Hepatocyte (in vitro differentiated cells): ENCODE measurements around the gene PLEKHA4. TPM values are rescaled to one million over a fixed set of nuclear protein-coding genes. Genes with fewer than 3 reads are reported as not detected.
A peak's percentile ranks its signal among the peaks of the same experiment; 100 is the strongest.

Experiments
- DNase-seq: peaks from one replicate; pipeline ENCODE4 v3.0.0-alpha.2; 2016; ENCODE audit warnings: low spot score
- H2AFZ ChIP-seq: fragments of 200-600 bp; sonication (generic); 2 replicates; pipeline ENCODE4 v1.6.0; 2016; ENCODE audit warnings: antibody characterized with exemption, mild to moderate bottlenecking
- H3K27ac ChIP-seq: fragments of 200-600 bp; sonication (generic); 2 replicates; pipeline ENCODE4 v1.5.1; 2016; ENCODE audit warnings: mild to moderate bottlenecking
- H3K27me3 ChIP-seq: fragments of 200-600 bp; sonication (generic); 2 replicates; pipeline ENCODE4 v1.6.1; 2016
- H3K36me3 ChIP-seq: fragments of 200-600 bp; sonication (generic); replicated peaks from 2 replicates; pipeline ENCODE4 v1.5.1; 2016; ENCODE audit warnings: low read depth; ENCODE audit not compliant: insufficient read depth
- H3K4me1 ChIP-seq: fragments of 200-600 bp; sonication (generic); 2 replicates; pipeline ENCODE4 v1.5.1; 2016; ENCODE audit warnings: mild to moderate bottlenecking, moderate library complexity; ENCODE audit not compliant: insufficient read depth
- H3K4me2 ChIP-seq: fragments of 200-600 bp; sonication (generic); 2 replicates; pipeline ENCODE4 v1.6.0; 2016
- H3K4me3 ChIP-seq: fragments of 200-600 bp; sonication (generic); 2 replicates; pipeline ENCODE4 v1.5.1; 2016; ENCODE audit warnings: mild to moderate bottlenecking
- H3K79me2 ChIP-seq: fragments of 200-600 bp; sonication (generic); 2 replicates; pipeline ENCODE4 v1.6.0; 2017; ENCODE audit warnings: mild to moderate bottlenecking
- H3K9me2 ChIP-seq: fragments of 200-600 bp; sonication (generic); replicated peaks from 2 replicates; pipeline ENCODE4 v1.6.0; 2017; ENCODE audit warnings: mild to moderate bottlenecking; ENCODE audit not compliant: insufficient read depth
- H3K9me3 ChIP-seq: fragments of 200-600 bp; sonication (generic); 2 replicates; pipeline ENCODE4 v1.5.1; 2016; ENCODE audit warnings: low read depth, mild to moderate bottlenecking
- H4K20me1 ChIP-seq: fragments of 200-600 bp; sonication (generic); 2 replicates; pipeline ENCODE4 v1.6.0; 2016; ENCODE audit warnings: mild to moderate bottlenecking; ENCODE audit not compliant: insufficient read depth, poor library complexity, severe bottlenecking
- CTCF ChIP-seq: fragments of 200-600 bp; sonication (generic); IDR thresholded peaks from 2 replicates; pipeline ENCODE4 v1.5.1; 2016; ENCODE audit warnings: antibody characterized with exemption, mild to moderate bottlenecking; ENCODE audit not compliant: poor library complexity
- EZH2 ChIP-seq: fragments of 200-600 bp; sonication (generic); IDR thresholded peaks from 2 replicates; pipeline ENCODE4 v1.6.1; 2016; ENCODE audit warnings: antibody characterized with exemption, mild to moderate bottlenecking, borderline replicate concordance
- EZH2phosphoT487 ChIP-seq: fragments of 200-600 bp; sonication (generic); IDR thresholded peaks from one replicate; pipeline ENCODE4 v1.6.1; 2018; ENCODE audit warnings: antibody characterized with exemption, mild to moderate bottlenecking, low read depth, moderate library complexity; ENCODE audit not compliant: unreplicated experiment, severe bottlenecking
- WGBS: methylation state at CpG from one replicate; pipeline ENCODE4 v1.1.6; 2016; ENCODE audit warnings: low lambda C conversion rate; ENCODE audit errors: missing lambda C conversion rate; 5-methylcytosine and 5-hydroxymethylcytosine counted together
- polyA plus RNA-seq: library from polyadenylated mRNA; unstranded; fragments of >200 nt; fragmentation: Nextera tagmentation; extraction: Ambion mirVana; gene quantifications from 2 replicates; pipeline ENCODE4 v1.2.1, GENCODE V29; 2016
- total RNA-seq: library from RNA; depleted of rRNA; stranded (reverse); fragments of >200 nt; gene quantifications from 2 replicates; pipeline ENCODE4 v1.2.3, GENCODE V29; 2014

The PLEKHA4 gene
- total and polyA plus RNA-seq, 2 experiments from 2014 or later = 7.3 to 15.1 TPM

GRCh38 chr19:48836089-48837017, 32.1 kb downstream of the PLEKHA4 start, which contains the start of gene HSD17B14:
HSD17B14 (minus strand) TSS chr19:48836491; CDS start chr19:48836411, 80 bp downstream.
- peak; percentile 78 for DNase-seq
- no peaks in the 10 kb centered on the region for H3K36me3 ChIP-seq
- peak within 1 kb of the TSS; percentile 34 for H3K4me3 ChIP-seq
- no peaks in the 10 kb centered on the region for H3K9me2 ChIP-seq
- H3K27ac ChIP-seq = peak within 1 kb of the TSS; percentile 97
- no peaks in the 10 kb centered on the region for H3K4me1 ChIP-seq
- no peaks in the 10 kb centered on the region for H4K20me1 ChIP-seq
- H3K79me2 ChIP-seq = peaks cover 7% of the 10 kb centered on the region
- H3K9me3 ChIP-seq = no peaks in the 10 kb centered on the region
- TF ChIP-seq EZH2 (no peak), EZH2phosphoT487 (no peak), CTCF (no peak)
- peak within 1 kb of the TSS; percentile 76 for H3K4me2 ChIP-seq
- WGBS = 10% methylated on average over 20 of the region's 35 CpGs
- no peaks in the 10 kb centered on the region for H3K27me3 ChIP-seq
- H2AFZ ChIP-seq = peak within 1 kb of the TSS; percentile 67

GRCh38 chr19:48835734-48836088, 32.7 kb downstream of the PLEKHA4 start:
- WGBS = 3% methylated on average over 12 of the region's 12 CpGs
- H3K79me2 ChIP-seq = peaks cover 7% of the 10 kb centered on the region
- H2AFZ ChIP-seq = peak overlapping the region; percentile 67
- no peak for TF ChIP-seq EZH2
- TF ChIP-seq CTCF = peak; percentile 88
- TF ChIP-seq EZH2phosphoT487 = no peak
- peak; percentile 96 for DNase-seq
- H3K36me3 ChIP-seq = no peaks in the 10 kb centered on the region
- H3K4me3 ChIP-seq = peak overlapping the region; percentile 34
- H4K20me1 ChIP-seq = no peaks in the 10 kb centered on the region
- no peaks in the 10 kb centered on the region for H3K9me3 ChIP-seq
- no peaks in the 10 kb centered on the region for H3K9me2 ChIP-seq
- H3K27me3 ChIP-seq = no peaks in the 10 kb centered on the region
- peak overlapping the region; percentile 97 for H3K27ac ChIP-seq
- H3K4me1 ChIP-seq = no peaks in the 10 kb centered on the region
- H3K4me2 ChIP-seq = peak overlapping the region; percentile 76

GRCh38 chr19:48833977-48834376, 34.4 kb downstream of the PLEKHA4 start:
- peaks cover 7% of the 10 kb centered on the region for H3K79me2 ChIP-seq
- H3K36me3 ChIP-seq = no peaks in the 10 kb centered on the region
- no peak overlapping the region for H3K27ac ChIP-seq
- 85% methylated on average over 5 of the region's 5 CpGs for WGBS
- no peaks in the 10 kb centered on the region for H3K27me3 ChIP-seq
- TF ChIP-seq EZH2 = no peak
- TF ChIP-seq CTCF = no peak
- no peak for TF ChIP-seq EZH2phosphoT487
- H3K9me2 ChIP-seq = no peaks in the 10 kb centered on the region
- H3K4me3 ChIP-seq = no peak overlapping the region
- no peak overlapping the region for H3K4me2 ChIP-seq
- no peaks in the 10 kb centered on the region for H4K20me1 ChIP-seq
- DNase-seq = no peak
- no peaks in the 10 kb centered on the region for H3K9me3 ChIP-seq
- no peak overlapping the region for H2AFZ ChIP-seq
- H3K4me1 ChIP-seq = no peaks in the 10 kb centered on the region
